Caco-2 (cell line): ENCODE measurements around the gene FKBP7. TPM values are rescaled to one million over a fixed set of nuclear protein-coding genes. Genes with fewer than 3 reads are reported as not detected.

Experiments used
- BruUV-seq: library from RNA; stranded (reverse); fragments of 400-500 nt; replicated peaks from 2 replicates; lab custom pipeline; 2021; lab: Mats Ljungman, UMichigan
- CTCF ChIA-PET: fragments of 300-600 bp; sonication (Branson Sonifier 250); formaldehyde crosslinking; loops from one replicate; lab custom pipeline; 2022; ENCODE audit warnings: antibody characterized with exemption; lab: Charles Lee
- POLR2A ChIA-PET: fragments of 300-600 bp; sonication (Branson Sonifier 250); formaldehyde crosslinking; loops from one replicate; lab custom pipeline; 2022; ENCODE audit warnings: antibody characterized with exemption; lab: Charles Lee
- DNase-seq, 2 experiments: peaks; one replicate each; pipeline versions ENCODE4 v3.0.0 to v3.0.0-alpha.2; 2020 to 2022
- H3K27me3 ChIP-seq: replicated peaks from 2 replicates; pipeline ENCODE4 v1.6.0; 2011; ENCODE audit warnings: low read length; ENCODE audit not compliant: control insufficient read depth, insufficient read depth
- H3K36me3 ChIP-seq: 2 replicates; pipeline ENCODE4 v1.5.1; 2011; ENCODE audit warnings: low read length; ENCODE audit not compliant: control insufficient read depth, insufficient read depth
- H3K4me1 ChIP-seq: fragments of 250-450 bp; sonication (Bioruptor Pico); 2 replicates; pipeline ENCODE4 v1.5.1; 2020; ENCODE audit warnings: mild to moderate bottlenecking
- H3K4me3 ChIP-seq: 2 replicates; pipeline ENCODE4 v1.5.1; 2011; ENCODE audit warnings: low read depth, mild to moderate bottlenecking, control low read depth, low read length
- H3K9me3 ChIP-seq: fragments of 250-450 bp; sonication (Bioruptor Pico); 2 replicates; pipeline ENCODE4 v1.5.1; 2020; ENCODE audit warnings: mild to moderate bottlenecking, moderate library complexity
- H3K27ac Mint-ChIP-seq: one replicate; pipeline ENCODE4 v1.8.0; 2022; ENCODE audit warnings: mixed read lengths; ENCODE audit not compliant: unreplicated experiment
- H3K27me3 Mint-ChIP-seq: one replicate; pipeline ENCODE4 v1.8.0; 2022; ENCODE audit warnings: mixed read lengths; ENCODE audit not compliant: insufficient read depth, unreplicated experiment
- H3K36me3 Mint-ChIP-seq: one replicate; pipeline ENCODE4 v1.8.0; 2022; ENCODE audit warnings: mild to moderate bottlenecking, mixed read lengths; ENCODE audit not compliant: insufficient read depth, unreplicated experiment
- H3K4me1 Mint-ChIP-seq: one replicate; pipeline ENCODE4 v1.8.0; 2022; ENCODE audit warnings: low read depth, mixed read lengths; ENCODE audit not compliant: unreplicated experiment
- H3K4me3 Mint-ChIP-seq: one replicate; pipeline ENCODE4 v1.8.0; 2022; ENCODE audit warnings: mild to moderate bottlenecking, moderate library complexity, mixed read lengths; ENCODE audit not compliant: unreplicated experiment
- H3K9me3 Mint-ChIP-seq: one replicate; pipeline ENCODE4 v1.8.0; 2022; ENCODE audit warnings: mixed read lengths; ENCODE audit not compliant: unreplicated experiment
- intact Hi-C: fragments of 100-400 bp; cut with micrococcal nuclease; formaldehyde crosslinking; loops from one replicate; pipeline ENCODE4 v1.10.0; 2022; ENCODE audit not compliant: unreplicated experiment
- total RNA-seq: library from RNA; stranded (reverse); gene quantifications from 2 replicates; pipeline ENCODE4 v1.2.3, GENCODE V29; 2022
- TF ChIP-seq, protein P1 (sequence below), 2 experiments: fragments of 200-600 bp in 1 of 2; IDR thresholded peaks; 1 replicate in 1 of 2; 2 replicates in 1 of 2; pipeline versions ENCODE4 v1.5.1 to v1.8.0; 2011 to 2022; ENCODE audit warnings: antibody characterized with exemption in 1 of 2, control low read depth in 1 of 2, inconsistent platforms in 1 of 2, low read depth in 1 of 2, low read length in 1 of 2, mild to moderate bottlenecking in 1 of 2, moderate library complexity in 1 of 2; ENCODE audit not compliant: insufficient read depth in 1 of 2, severe bottlenecking in 1 of 2, unreplicated experiment in 1 of 2

FKBP7 gene
- total RNA-seq, 1 experiment from 2014 or later: 2.4 TPM

DNA sequence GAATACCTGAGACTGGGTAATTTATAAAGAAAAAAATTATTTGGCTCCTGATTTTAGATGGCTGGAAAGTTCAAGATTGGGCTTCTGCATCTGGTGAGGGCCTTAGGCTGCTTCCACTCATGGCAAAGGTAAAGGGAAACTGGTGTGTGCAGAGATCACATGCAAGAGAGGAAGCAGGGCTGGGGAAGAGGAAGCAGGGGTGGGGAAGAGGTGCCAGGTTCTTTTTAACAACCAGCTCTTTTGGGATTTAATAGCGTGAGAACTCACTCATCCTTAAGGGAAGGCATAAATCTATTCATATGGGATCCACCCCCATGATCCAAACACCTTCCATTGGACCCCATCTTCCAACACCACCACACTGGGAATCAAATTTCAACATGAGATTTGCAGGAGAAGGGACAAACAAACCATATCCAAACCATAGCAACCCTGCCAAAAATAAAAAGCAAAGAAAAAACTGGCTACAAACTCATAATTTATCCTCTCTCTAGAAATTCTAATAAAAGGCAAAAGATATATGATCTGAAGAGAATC is 57.9 kb downstream of the FKBP7 start:
- no peak overlapping the region for H3K4me3 ChIP-seq
- DNase-seq: no peak
- Mint-ChIP-seq H3K4me3 (no peak overlapping the region), H3K27ac (no peak overlapping the region), H3K27me3 (no peaks in the 10 kb centered on the region), H3K9me3 (no peaks in the 10 kb centered on the region), H3K36me3 (no peaks in the 10 kb centered on the region), H3K4me1 (peaks cover 6% of the 10 kb centered on the region)
- no peaks in the 10 kb centered on the region for H3K27me3 ChIP-seq
- intact Hi-C loops: no loop called here
- no peaks in the 10 kb centered on the region for H3K4me1 ChIP-seq
- CTCF ChIA-PET: no interaction called here
- no peaks in the 10 kb centered on the region for H3K9me3 ChIP-seq
- POLR2A ChIA-PET: no interaction called here
- TF ChIP-seq, protein P1, sequence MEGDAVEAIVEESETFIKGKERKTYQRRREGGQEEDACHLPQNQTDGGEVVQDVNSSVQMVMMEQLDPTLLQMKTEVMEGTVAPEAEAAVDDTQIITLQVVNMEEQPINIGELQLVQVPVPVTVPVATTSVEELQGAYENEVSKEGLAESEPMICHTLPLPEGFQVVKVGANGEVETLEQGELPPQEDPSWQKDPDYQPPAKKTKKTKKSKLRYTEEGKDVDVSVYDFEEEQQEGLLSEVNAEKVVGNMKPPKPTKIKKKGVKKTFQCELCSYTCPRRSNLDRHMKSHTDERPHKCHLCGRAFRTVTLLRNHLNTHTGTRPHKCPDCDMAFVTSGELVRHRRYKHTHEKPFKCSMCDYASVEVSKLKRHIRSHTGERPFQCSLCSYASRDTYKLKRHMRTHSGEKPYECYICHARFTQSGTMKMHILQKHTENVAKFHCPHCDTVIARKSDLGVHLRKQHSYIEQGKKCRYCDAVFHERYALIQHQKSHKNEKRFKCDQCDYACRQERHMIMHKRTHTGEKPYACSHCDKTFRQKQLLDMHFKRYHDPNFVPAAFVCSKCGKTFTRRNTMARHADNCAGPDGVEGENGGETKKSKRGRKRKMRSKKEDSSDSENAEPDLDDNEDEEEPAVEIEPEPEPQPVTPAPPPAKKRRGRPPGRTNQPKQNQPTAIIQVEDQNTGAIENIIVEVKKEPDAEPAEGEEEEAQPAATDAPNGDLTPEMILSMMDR (IDR thresholded peaks at IDR 0.05; ENCODE audit: insufficient read depth in 1 of 2, low read depth in 1 of 2, low read length in 1 of 2, severe bottlenecking in 1 of 2, unreplicated experiment in 1 of 2): no peak
- no TSS peak for BruUV-seq
- no peaks in the 10 kb centered on the region for H3K36me3 ChIP-seq

- Mint-ChIP-seq H3K27me3 (no peaks in the 10 kb centered on the region), H3K4me3 (no peak overlapping the region), H3K4me1 (peaks cover 6% of the 10 kb centered on the region), H3K27ac (no peak overlapping the region), H3K9me3 (no peaks in the 10 kb centered on the region), H3K36me3 (no peaks in the 10 kb centered on the region)
- no peaks in the 10 kb centered on the region for H3K9me3 ChIP-seq
- intact Hi-C loops: loop anchor here (1.0 to 10.0 kb wide), 4 partner anchors 113 to 434 kb away; partner anchors contain the start of gene RBM45
- TF ChIP-seq, protein P1 (IDR thresholded peaks at IDR 0.05; ENCODE audit: insufficient read depth in 1 of 2, low read depth in 1 of 2, low read length in 1 of 2, severe bottlenecking in 1 of 2, unreplicated experiment in 1 of 2): peak in 1 of 2 experiments; percentile 21
- ChIA-PET CTCF (interaction anchor here (0.6 to 1.7 kb wide), 11 partner anchors 10 to 307 kb away, joined by 3 to 9 read pairs (median 3); partner anchors contain the start of gene RBM45), POLR2A (interaction anchor here (1.1 kb wide), 1 partner anchor 32 kb away, joined by 4 read pairs; the partner anchor contains the start of genes PJVK and PRKRA)
- H3K36me3 ChIP-seq: no peaks in the 10 kb centered on the region
- no peaks in the 10 kb centered on the region for H3K4me1 ChIP-seq
- BruUV-seq: no TSS peak
- no peaks in the 10 kb centered on the region for H3K27me3 ChIP-seq
- DNase-seq: peak in 1 of 2 experiments; percentile 18
- no peak overlapping the region for H3K4me3 ChIP-seq
These were observed 59.3 kb downstream of the FKBP7 start for GRCh38 chr2:178419123-178419522.

DNA sequence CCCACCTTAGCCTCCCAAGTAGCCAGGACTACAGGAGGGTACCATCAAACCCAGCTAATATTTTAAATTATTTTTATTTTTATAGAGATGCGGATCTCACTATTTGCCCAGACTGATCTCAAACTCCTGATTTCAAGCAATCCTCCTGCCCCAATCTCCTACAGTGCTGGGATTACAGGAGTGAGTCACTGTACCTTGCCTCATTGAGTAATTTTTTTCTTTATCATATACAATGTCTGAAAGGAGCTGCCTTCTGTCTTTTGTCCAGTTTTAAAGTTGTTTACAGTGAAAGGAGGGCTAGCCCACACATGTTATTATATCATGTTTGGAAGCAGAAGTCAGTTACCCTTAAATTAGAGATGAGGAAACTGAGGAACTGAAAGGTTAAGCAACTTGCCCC is 60.0 kb downstream of the FKBP7 start:
- no peaks in the 10 kb centered on the region for H3K27me3 ChIP-seq
- H3K4me1 Mint-ChIP-seq: peaks cover 6% of the 10 kb centered on the region
- no TSS peak for BruUV-seq
- POLR2A ChIA-PET: interaction anchor here (1.1 kb wide), 1 partner anchor 33 kb away, joined by 4 read pairs; the partner anchor contains the start of genes PJVK and PRKRA
- CTCF ChIA-PET: interaction anchor here (1.6 to 1.7 kb wide), 2 partner anchors 17 to 306 kb away, joined by 4 to 9 read pairs; partner anchors contain the start of gene RBM45
- no peak overlapping the region for H3K4me3 Mint-ChIP-seq
- H3K27me3 Mint-ChIP-seq: no peaks in the 10 kb centered on the region
- H3K4me3 ChIP-seq: no peak overlapping the region
- H3K36me3 Mint-ChIP-seq: no peaks in the 10 kb centered on the region
- H3K27ac Mint-ChIP-seq: no peak overlapping the region
- intact Hi-C loops: loop anchor here (10.0 kb wide), 1 partner anchor 434 kb away; no protein-coding TSS in a partner anchor
- no peaks in the 10 kb centered on the region for H3K9me3 ChIP-seq
- DNase-seq: no peak
- H3K36me3 ChIP-seq: no peaks in the 10 kb centered on the region
- H3K9me3 Mint-ChIP-seq: no peaks in the 10 kb centered on the region
- H3K4me1 ChIP-seq: no peaks in the 10 kb centered on the region
- TF ChIP-seq, protein P1 (IDR thresholded peaks at IDR 0.05; ENCODE audit: insufficient read depth in 1 of 2, low read depth in 1 of 2, low read length in 1 of 2, severe bottlenecking in 1 of 2, unreplicated experiment in 1 of 2): no peak
